HG03060 (cell line): ENCODE measurements around the gene OR2D3.
"Not testable (repeated sequence)": the region's sequence is repeated elsewhere in the genome, so short reads cannot be mapped to it uniquely, and the experiment has no call there.

Source experiments
- ATAC-seq: cut with Tn5 transposase; IDR thresholded peaks from one replicate; pipeline ENCODE4 v1.9.1; 2021; ENCODE audit warnings: low read depth, moderate number of reproducible peaks; ENCODE audit not compliant: unreplicated experiment

The OR2D3 gene, protein sequence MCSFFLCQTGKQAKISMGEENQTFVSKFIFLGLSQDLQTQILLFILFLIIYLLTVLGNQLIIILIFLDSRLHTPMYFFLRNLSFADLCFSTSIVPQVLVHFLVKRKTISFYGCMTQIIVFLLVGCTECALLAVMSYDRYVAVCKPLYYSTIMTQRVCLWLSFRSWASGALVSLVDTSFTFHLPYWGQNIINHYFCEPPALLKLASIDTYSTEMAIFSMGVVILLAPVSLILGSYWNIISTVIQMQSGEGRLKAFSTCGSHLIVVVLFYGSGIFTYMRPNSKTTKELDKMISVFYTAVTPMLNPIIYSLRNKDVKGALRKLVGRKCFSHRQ

DNA sequence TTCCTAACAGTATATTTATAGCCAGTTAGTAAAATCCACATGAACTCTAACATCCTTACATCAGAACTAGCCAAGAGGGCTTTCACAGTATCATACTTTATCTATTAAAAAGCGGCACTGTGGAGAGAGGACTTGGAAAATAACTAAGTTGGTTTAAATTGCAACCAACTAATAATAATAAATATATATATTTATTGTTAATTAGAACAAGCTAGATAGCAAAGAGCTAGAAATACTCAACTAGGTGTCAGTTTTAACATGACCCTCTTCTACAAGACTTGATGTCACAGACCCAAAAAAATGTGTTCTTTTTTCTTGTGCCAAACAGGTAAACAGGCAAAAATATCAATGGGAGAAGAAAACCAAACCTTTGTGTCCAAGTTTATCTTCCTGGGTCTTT lies at the start of gene OR2D3:
Gene OR2D3 (plus strand): TSS at position 301 of the 400 bp plus-strand sequence. CDS start 0 bp downstream, at position 301.
- no peak for ATAC-seq

DNA sequence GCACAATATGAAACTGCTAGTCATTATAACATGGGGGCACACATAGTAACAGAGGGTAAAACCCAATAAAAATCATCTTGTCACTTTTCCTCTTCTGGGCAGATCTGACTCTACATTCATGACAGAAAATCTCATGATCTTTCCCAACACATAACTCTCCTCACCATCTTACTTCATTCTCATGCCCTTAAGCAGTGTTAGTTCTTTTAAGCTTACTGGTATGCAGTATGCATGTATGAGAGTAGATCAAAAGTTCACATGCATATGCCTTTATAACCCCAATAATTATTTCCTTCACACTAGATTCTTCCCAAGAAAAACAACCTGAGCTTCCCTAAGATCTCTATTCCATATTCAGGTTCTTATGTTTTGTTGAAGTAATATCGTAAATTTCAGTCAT lies 49.5 kb upstream of the OR2D3 start:
- ATAC-seq: no peak

- ATAC-seq: no peak
These were observed 45.0 kb upstream of the OR2D3 start for GRCh38 chr11:6875761-6876160.

DNA sequence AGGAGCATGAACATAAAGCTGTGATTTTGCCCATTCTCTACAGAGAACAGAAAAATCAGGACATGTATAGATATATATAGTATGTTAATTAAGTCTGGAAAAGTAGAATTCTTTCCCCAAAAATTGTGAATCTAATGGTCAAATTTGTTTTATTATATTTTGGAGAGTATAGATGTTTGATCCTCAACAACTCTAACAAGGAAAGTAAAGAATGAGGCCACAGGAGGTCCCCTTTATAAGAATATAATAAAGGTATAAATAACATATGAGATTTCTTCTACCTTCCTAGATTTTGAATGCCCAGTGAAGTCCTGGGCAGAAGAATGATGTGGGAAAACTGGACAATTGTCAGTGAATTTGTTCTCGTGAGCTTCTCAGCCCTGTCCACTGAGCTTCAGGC lies 44.5 kb upstream of the OR2D3 start, which contains the start of gene OR10A4:
Gene OR10A4 (plus strand): TSS at position 301 of the 400 bp plus-strand sequence. CDS start 23 bp downstream, at position 324.
- ATAC-seq: no peak

DNA sequence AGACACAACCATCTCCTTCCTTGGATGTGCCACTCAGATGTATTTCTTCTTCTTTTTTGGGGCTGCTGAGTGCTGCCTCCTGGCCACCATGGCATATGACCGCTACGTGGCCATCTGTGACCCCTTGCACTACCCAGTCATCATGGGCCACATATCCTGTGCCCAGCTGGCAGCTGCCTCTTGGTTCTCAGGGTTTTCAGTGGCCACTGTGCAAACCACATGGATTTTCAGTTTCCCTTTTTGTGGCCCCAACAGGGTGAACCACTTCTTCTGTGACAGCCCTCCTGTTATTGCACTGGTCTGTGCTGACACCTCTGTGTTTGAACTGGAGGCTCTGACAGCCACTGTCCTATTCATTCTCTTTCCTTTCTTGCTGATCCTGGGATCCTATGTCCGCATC lies 43.9 kb upstream of the OR2D3 start:
- ATAC-seq: no peak

GRCh38 chr11:6882751-6883150 lies 38.1 kb upstream of the OR2D3 start:
- no peak for ATAC-seq

- ATAC-seq: not testable (repeated sequence)
These were observed 33.1 kb upstream of the OR2D3 start for GRCh38 chr11:6887711-6888110.

- no peak for ATAC-seq
These were observed 32.0 kb upstream of the OR2D3 start for GRCh38 chr11:6888830-6889229.

DNA sequence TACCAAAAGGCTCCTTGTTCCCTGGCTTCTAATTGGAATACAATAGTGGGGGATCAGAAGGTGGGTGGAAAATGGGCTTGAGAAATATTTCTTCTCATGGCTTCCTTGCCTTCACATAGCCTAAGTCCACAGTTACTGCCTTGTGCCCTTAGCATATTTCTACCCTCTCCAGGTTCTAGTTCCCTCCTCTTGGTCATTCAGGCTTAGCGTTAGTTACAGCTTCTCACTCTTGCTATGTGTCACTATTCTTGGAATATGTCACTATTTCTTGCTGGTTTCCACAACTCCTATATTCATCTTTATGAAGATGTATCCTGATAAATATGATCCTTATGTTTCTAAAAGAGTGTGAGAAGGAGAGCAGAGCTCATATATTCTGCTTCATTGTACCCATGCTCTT lies 31.0 kb upstream of the OR2D3 start:
- ATAC-seq: no peak

DNA sequence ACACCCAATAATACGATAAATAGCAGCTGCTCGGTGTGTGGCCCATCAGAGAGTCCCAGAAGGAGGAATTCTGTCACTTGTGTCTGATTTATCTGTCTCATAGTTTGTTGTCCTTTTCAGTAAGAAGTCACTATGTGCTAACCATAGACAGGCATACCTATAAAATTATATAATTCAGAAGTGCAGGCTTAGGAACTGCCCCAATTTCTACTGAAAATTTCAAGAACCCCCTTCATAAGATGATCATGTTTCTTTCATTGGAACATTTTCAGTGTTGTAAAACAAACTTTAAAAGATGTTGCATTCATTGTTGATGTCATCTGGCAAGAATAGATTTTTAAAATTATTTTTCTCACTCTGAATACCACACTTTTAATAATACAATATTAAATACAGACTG lies 28.4 kb upstream of the OR2D3 start, which contains the start of gene OR2D2:
Gene OR2D2 (minus strand): TSS at position 101 of the 400 bp plus-strand sequence. CDS start 0 bp downstream, at position 101.
- no peak for ATAC-seq

GRCh38 chr11:6894097-6894496 lies 26.7 kb upstream of the OR2D3 start:
- no peak for ATAC-seq

GRCh38 chr11:6895010-6895409 lies 25.8 kb upstream of the OR2D3 start:
- ATAC-seq: peak; percentile 84

DNA sequence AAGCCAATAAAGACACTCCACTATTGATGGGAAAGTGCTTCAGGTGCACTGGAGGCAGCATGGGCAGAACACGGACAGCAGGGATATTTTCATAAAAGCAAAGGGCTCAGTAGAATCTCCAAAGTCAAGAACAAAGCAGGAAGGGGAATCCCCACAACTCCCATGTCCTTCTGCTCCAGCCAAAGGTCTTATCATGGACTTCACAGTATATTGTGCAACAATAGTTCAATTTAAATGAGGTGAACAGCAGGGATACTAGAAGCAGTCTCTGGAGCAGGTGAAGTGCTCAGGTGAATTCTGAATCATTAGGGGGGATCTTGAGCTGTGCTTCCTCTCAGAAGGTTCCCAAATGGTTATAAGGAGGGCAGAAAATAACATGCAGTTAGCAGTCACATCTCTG lies 21.9 kb upstream of the OR2D3 start:
- no peak for ATAC-seq

GRCh38 chr11:6900327-6900999 lies 20.3 kb upstream of the OR2D3 start:
- ATAC-seq: no peak

GRCh38 chr11:6904804-6905203 lies 16.0 kb upstream of the OR2D3 start:
- ATAC-seq: not testable (repeated sequence)

- no peak for ATAC-seq
These were observed 9.4 kb upstream of the OR2D3 start for GRCh38 chr11:6911378-6911777.

- no peak for ATAC-seq
These were observed 8.9 kb upstream of the OR2D3 start for GRCh38 chr11:6911948-6912347.

GRCh38 chr11:6919698-6920097 lies 1.1 kb upstream of the OR2D3 start:
- ATAC-seq: no peak

GRCh38 chr11:6925007-6925577 lies 4.3 kb downstream of the OR2D3 start:
- ATAC-seq: no peak

GRCh38 chr11:6925636-6926207 lies 4.9 kb downstream of the OR2D3 start:
- ATAC-seq: no peak
